ENCODE measurements around the gene SCRG1. TPM values are rescaled to one million over a fixed set of nuclear protein-coding genes. Genes with fewer than 3 reads are reported as not detected.

SCRG1 gene
- polyA plus RNA-seq, 2 of the 4 experiments (the other 2 are of a cell fraction) = not detected

DNA sequence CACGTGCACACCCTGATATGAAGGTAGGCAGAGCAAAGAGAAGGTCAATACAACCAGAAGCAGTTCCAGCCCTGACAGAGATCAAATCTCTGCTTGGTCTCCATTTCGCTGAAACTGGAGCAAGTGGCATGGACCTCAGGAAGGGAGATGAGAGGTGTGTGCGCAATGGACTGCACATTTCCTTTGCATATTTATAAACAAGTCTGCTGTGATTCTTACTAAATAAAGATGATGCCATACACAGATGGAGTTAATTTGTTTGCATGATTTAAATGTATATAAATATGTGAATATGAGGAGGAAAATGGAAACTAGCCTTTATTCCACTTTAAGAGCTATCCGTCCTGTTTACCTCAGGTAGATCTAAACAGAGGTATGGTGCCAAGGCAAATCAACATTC lies 2.1 kb upstream of the SCRG1 start:
- H3K4me3 ChIP-seq = no peak overlapping the region
- FAIRE-seq (no peak), DNase-seq (ENCODE audit: low read depth in 1 of 2, low spot score in 1 of 2) (no peak), ATAC-seq (no peak)
- peaks cover 4% of the 10 kb centered on the region; the same call in 1 of the 3 replicates for H3K4me1 ChIP-seq
- H3K27ac ChIP-seq = no peak overlapping the region
- no peak overlapping the region for H3K4me2 ChIP-seq
- 71% methylated on average over 4 of the region's 4 CpGs for WGBS (ENCODE audit: missing lambda C conversion rate)
- TF ChIP-seq CHD4 (IDR thresholded peaks at IDR 0.05; ENCODE audit: borderline replicate concordance) (no peak), HDAC2 (IDR thresholded peaks at IDR 0.05) (no peak), MAZ (IDR thresholded peaks at IDR 0.05; ENCODE audit: borderline replicate concordance, low read depth, low read length) (no peak), TP53 (CRISPR knock-in tag; IDR thresholded peaks at IDR 0.05) (no peak), CHD2 (IDR thresholded peaks at IDR 0.05; ENCODE audit: low read length, partially characterized antibody) (no peak), CBX2 (IDR thresholded peaks at IDR 0.05; ENCODE audit: borderline replicate concordance, low read depth) (no peak), KDM5A (IDR thresholded peaks at IDR 0.05) (no peak), POLR2A (IDR thresholded peaks at IDR 0.05; ENCODE audit: low read length) (no peak), BHLHE40 (IDR thresholded peaks at IDR 0.05; ENCODE audit: low read depth, low read length) (no peak), GATA3 (IDR thresholded peaks at IDR 0.05; ENCODE audit: borderline replicate concordance) (no peak)
- TF ChIP-seq, protein P1, sequence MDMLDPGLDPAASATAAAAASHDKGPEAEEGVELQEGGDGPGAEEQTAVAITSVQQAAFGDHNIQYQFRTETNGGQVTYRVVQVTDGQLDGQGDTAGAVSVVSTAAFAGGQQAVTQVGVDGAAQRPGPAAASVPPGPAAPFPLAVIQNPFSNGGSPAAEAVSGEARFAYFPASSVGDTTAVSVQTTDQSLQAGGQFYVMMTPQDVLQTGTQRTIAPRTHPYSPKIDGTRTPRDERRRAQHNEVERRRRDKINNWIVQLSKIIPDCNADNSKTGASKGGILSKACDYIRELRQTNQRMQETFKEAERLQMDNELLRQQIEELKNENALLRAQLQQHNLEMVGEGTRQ (IDR thresholded peaks at IDR 0.05) = no peak
- TF ChIP-seq, protein P2, sequence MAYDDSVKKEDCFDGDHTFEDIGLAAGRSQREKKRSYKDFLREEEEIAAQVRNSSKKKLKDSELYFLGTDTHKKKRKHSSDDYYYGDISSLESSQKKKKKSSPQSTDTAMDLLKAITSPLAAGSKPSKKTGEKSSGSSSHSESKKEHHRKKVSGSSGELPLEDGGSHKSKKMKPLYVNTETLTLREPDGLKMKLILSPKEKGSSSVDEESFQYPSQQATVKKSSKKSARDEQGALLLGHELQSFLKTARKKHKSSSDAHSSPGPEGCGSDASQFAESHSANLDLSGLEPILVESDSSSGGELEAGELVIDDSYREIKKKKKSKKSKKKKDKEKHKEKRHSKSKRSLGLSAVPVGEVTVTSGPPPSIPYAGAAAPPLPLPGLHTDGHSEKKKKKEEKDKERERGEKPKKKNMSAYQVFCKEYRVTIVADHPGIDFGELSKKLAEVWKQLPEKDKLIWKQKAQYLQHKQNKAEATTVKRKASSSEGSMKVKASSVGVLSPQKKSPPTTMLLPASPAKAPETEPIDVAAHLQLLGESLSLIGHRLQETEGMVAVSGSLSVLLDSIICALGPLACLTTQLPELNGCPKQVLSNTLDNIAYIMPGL (CRISPR knock-in tag; IDR thresholded peaks at IDR 0.05; ENCODE audit: borderline replicate concordance) = no peak
- TF ChIP-seq, protein P3, sequence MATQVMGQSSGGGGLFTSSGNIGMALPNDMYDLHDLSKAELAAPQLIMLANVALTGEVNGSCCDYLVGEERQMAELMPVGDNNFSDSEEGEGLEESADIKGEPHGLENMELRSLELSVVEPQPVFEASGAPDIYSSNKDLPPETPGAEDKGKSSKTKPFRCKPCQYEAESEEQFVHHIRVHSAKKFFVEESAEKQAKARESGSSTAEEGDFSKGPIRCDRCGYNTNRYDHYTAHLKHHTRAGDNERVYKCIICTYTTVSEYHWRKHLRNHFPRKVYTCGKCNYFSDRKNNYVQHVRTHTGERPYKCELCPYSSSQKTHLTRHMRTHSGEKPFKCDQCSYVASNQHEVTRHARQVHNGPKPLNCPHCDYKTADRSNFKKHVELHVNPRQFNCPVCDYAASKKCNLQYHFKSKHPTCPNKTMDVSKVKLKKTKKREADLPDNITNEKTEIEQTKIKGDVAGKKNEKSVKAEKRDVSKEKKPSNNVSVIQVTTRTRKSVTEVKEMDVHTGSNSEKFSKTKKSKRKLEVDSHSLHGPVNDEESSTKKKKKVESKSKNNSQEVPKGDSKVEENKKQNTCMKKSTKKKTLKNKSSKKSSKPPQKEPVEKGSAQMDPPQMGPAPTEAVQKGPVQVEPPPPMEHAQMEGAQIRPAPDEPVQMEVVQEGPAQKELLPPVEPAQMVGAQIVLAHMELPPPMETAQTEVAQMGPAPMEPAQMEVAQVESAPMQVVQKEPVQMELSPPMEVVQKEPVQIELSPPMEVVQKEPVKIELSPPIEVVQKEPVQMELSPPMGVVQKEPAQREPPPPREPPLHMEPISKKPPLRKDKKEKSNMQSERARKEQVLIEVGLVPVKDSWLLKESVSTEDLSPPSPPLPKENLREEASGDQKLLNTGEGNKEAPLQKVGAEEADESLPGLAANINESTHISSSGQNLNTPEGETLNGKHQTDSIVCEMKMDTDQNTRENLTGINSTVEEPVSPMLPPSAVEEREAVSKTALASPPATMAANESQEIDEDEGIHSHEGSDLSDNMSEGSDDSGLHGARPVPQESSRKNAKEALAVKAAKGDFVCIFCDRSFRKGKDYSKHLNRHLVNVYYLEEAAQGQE (IDR thresholded peaks at IDR 0.05) = no peak
- TF ChIP-seq, protein P4, sequence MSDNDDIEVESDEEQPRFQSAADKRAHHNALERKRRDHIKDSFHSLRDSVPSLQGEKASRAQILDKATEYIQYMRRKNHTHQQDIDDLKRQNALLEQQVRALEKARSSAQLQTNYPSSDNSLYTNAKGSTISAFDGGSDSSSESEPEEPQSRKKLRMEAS (IDR thresholded peaks at IDR 0.05) = no peak
- ChIA-PET CTCF (interaction anchor here (1.2 to 2.1 kb wide), 2 partner anchors 17 to 19 kb away, joined by 4 to 5 read pairs; no protein-coding TSS in a partner anchor), POLR2A (no interaction called here)
- H3K9me3 ChIP-seq = no peaks in the 10 kb centered on the region

DNA sequence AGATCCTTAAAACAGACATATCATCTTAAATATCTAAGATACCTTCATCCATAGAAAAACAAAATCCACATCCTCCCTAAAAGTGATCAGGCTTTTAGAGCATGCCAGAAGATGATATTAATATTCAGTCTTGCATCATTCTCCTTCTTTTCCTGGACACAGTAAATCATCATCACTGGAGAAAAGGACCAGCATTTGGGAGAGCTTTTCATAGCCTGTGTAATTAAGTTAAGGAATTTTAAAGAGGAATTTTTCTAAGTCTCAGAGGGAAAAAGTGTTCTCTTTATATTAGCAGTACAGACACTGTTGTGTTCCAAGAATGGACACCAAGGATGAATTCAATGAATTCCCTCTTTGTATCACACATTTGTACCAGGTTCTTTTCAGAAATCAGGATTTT lies 696 bp downstream of the SCRG1 start:
- TF ChIP-seq JUNB (IDR thresholded peaks at IDR 0.05) (no peak), FOXS1 (CRISPR knock-in tag; IDR thresholded peaks at IDR 0.05) (no peak), EHF (CRISPR knock-in tag; IDR thresholded peaks at IDR 0.05) (no peak), CEBPB (IDR thresholded peaks at IDR 0.05) (no peak), TP53 (CRISPR knock-in tag; IDR thresholded peaks at IDR 0.05) (no peak), ESRRA (IDR thresholded peaks at IDR 0.05; ENCODE audit: borderline replicate concordance, low read length) (no peak), HEYL (CRISPR knock-in tag; IDR thresholded peaks at IDR 0.05) (no peak), HOXB13 (CRISPR knock-in tag; IDR thresholded peaks at IDR 0.05; ENCODE audit: low read depth) (no peak), MAFK (IDR thresholded peaks at IDR 0.05; ENCODE audit: partially characterized antibody) (no peak), FOSL2 (IDR thresholded peaks at IDR 0.05) (no peak), FOSL2 (CRISPR knock-in tag; IDR thresholded peaks at IDR 0.05) (no peak), PHF8 (IDR thresholded peaks at IDR 0.05; ENCODE audit: borderline replicate concordance, low read depth) (no peak), HDAC2 (IDR thresholded peaks at IDR 0.05) (no peak), CBX8 (IDR thresholded peaks at IDR 0.05) (no peak), GATA3 (IDR thresholded peaks at IDR 0.05; ENCODE audit: borderline replicate concordance) (no peak), HOXB5 (CRISPR knock-in tag; IDR thresholded peaks at IDR 0.05) (no peak), ZC3H11A (IDR thresholded peaks at IDR 0.05) (no peak), MYC (IDR thresholded peaks at IDR 0.05; ENCODE audit: borderline replicate concordance, low read length) (no peak), KDM5A (IDR thresholded peaks at IDR 0.05) (no peak)
- TF ChIP-seq, protein P5, sequence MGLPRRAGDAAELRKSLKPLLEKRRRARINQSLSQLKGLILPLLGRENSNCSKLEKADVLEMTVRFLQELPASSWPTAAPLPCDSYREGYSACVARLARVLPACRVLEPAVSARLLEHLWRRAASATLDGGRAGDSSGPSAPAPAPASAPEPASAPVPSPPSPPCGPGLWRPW (IDR thresholded peaks at IDR 0.05) = no peak
- TF ChIP-seq, protein P6, sequence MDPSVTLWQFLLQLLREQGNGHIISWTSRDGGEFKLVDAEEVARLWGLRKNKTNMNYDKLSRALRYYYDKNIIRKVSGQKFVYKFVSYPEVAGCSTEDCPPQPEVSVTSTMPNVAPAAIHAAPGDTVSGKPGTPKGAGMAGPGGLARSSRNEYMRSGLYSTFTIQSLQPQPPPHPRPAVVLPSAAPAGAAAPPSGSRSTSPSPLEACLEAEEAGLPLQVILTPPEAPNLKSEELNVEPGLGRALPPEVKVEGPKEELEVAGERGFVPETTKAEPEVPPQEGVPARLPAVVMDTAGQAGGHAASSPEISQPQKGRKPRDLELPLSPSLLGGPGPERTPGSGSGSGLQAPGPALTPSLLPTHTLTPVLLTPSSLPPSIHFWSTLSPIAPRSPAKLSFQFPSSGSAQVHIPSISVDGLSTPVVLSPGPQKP (IDR thresholded peaks at IDR 0.05; ENCODE audit: low read depth, low read length) = no peak
- H3K9me3 ChIP-seq = no peaks in the 10 kb centered on the region
- ATAC-seq (no peak), DNase-seq (ENCODE audit: low read depth in 1 of 2, low spot score in 1 of 2) (no peak), FAIRE-seq (no peak)
- H3K27ac ChIP-seq = no peak overlapping the region
- no peak overlapping the region for H3K4me2 ChIP-seq
- POLR2A ChIA-PET = no interaction called here
- H3K4me1 ChIP-seq = 0 out of 3 replicates have a peak, but pooled peaks cover 4% of the 10 kb centered on the region
- CTCF ChIA-PET = interaction anchor here (1.5 to 1.9 kb wide), 2 partner anchors 28 to 384 kb away, joined by 3 to 4 read pairs; no protein-coding TSS in a partner anchor
- H3K4me3 ChIP-seq = no peak overlapping the region

Data from A549 (cell line).